ENCODE results near the gene DNASE1L2.

DNA sequence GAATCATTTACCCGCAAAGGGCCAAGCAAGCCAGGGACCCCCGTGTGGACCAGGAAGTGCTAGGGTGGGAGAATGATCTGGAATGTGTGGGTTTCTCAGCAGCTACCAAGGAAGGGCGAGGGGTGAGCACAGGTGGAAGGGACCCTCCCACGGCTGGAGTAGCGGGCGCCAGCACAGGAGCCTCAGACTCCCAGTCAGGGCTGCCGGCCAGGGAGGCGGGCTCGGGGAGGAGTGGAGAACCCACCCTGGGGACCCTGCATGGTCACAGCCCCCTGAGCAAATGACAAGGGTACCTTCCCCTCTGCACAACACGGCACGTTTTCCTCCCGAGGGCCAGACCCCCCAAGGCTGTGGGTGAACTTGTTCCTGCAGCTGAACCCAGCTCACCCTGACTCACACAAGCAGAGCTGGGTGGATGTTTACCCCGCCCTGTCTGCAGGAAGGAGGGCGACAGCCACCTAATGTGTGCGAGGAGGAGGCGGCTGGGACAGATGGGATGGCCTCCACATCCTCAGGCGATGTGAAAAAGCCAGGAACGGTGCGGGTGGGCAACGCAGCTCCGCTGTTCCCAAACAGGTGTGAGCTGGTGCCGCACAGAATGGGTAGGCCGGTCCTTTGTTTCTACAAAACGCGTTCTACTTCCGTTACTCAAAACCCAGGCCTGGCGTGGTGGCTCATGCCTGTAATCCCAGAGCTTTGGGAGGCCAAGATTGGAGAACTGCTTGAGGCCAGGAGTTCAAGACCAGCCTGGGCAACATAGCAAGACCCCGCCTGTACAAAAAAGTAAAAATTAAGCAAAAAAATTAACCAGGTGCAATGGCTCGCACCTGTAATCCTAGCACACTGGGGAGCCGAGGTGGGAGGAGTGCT, 8.9 kb downstream of the DNASE1L2 start:
- TF ChIP-seq EZH2 (IDR thresholded peaks at IDR 0.05; ENCODE audit: borderline replicate concordance) (no peak), EZH2phosphoT487 (IDR thresholded peaks at IDR 0.05; ENCODE audit: low read depth, severe bottlenecking, unreplicated experiment) (no peak)
- TF ChIP-seq, protein P1, sequence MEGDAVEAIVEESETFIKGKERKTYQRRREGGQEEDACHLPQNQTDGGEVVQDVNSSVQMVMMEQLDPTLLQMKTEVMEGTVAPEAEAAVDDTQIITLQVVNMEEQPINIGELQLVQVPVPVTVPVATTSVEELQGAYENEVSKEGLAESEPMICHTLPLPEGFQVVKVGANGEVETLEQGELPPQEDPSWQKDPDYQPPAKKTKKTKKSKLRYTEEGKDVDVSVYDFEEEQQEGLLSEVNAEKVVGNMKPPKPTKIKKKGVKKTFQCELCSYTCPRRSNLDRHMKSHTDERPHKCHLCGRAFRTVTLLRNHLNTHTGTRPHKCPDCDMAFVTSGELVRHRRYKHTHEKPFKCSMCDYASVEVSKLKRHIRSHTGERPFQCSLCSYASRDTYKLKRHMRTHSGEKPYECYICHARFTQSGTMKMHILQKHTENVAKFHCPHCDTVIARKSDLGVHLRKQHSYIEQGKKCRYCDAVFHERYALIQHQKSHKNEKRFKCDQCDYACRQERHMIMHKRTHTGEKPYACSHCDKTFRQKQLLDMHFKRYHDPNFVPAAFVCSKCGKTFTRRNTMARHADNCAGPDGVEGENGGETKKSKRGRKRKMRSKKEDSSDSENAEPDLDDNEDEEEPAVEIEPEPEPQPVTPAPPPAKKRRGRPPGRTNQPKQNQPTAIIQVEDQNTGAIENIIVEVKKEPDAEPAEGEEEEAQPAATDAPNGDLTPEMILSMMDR (IDR thresholded peaks at IDR 0.05; ENCODE audit: poor library complexity): no peak

Data from hepatocyte (in vitro differentiated cells).